ENCODE results near the gene COL4A2. TPM values are rescaled to one million over a fixed set of nuclear protein-coding genes. Genes with fewer than 3 reads are reported as not detected.

Gene COL4A2
- total RNA-seq, 1 donor from 2014 or later = 60.9 TPM

DNA sequence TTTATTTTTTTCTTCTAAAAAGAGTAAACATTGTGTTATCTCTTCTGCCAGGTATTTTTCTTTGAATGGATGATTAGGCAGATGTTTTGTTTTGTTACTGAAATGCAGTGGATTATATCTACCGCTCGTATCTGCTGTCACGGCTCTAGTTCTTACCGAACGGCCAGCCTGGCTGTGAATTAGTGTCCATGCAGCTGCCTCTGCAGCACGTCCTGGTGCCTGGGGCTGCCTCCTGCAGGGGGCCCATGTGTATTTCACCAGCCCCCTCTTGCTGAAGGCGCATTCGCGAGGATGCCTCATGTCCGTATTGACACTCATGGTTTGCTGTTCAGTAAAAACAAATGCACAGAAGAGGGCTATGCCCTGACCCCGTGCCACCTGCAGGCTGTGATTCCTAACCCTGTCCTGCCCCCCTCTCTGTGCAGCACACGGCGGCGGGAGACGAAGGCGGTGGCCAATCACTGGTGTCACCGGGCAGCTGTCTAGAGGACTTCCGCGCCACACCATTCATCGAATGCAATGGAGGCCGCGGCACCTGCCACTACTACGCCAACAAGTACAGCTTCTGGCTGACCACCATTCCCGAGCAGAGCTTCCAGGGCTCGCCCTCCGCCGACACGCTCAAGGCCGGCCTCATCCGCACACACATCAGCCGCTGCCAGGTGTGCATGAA, 204.6 kb downstream of the COL4A2 start:
- H3K4me3 Mint-ChIP-seq (ENCODE audit: unreplicated experiment) = no peak overlapping the region
- H3K4me1 Mint-ChIP-seq (ENCODE audit: low read depth, unreplicated experiment) = peaks cover 8% of the 10 kb centered on the region
- H3K27me3 Mint-ChIP-seq (ENCODE audit: unreplicated experiment) = peaks cover 5% of the 10 kb centered on the region
- peaks cover 8% of the 10 kb centered on the region for H3K9me3 Mint-ChIP-seq (ENCODE audit: unreplicated experiment)
- H3K36me3 Mint-ChIP-seq (ENCODE audit: unreplicated experiment) = no peaks in the 10 kb centered on the region
- H3K27ac Mint-ChIP-seq (ENCODE audit: unreplicated experiment) = no peak overlapping the region
- TF ChIP-seq, protein P1, sequence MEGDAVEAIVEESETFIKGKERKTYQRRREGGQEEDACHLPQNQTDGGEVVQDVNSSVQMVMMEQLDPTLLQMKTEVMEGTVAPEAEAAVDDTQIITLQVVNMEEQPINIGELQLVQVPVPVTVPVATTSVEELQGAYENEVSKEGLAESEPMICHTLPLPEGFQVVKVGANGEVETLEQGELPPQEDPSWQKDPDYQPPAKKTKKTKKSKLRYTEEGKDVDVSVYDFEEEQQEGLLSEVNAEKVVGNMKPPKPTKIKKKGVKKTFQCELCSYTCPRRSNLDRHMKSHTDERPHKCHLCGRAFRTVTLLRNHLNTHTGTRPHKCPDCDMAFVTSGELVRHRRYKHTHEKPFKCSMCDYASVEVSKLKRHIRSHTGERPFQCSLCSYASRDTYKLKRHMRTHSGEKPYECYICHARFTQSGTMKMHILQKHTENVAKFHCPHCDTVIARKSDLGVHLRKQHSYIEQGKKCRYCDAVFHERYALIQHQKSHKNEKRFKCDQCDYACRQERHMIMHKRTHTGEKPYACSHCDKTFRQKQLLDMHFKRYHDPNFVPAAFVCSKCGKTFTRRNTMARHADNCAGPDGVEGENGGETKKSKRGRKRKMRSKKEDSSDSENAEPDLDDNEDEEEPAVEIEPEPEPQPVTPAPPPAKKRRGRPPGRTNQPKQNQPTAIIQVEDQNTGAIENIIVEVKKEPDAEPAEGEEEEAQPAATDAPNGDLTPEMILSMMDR (IDR thresholded peaks at IDR 0.05; ENCODE audit: partially characterized antibody, unreplicated experiment) = no peak
- peak; percentile 35 for DNase-seq

GRCh38 chr13:110512198-110512740, 205.2 kb downstream of the COL4A2 start:
- peaks cover 6% of the 10 kb centered on the region for H3K27me3 Mint-ChIP-seq (ENCODE audit: unreplicated experiment)
- no peak overlapping the region for H3K4me3 Mint-ChIP-seq (ENCODE audit: unreplicated experiment)
- peaks cover 6% of the 10 kb centered on the region for H3K9me3 Mint-ChIP-seq (ENCODE audit: unreplicated experiment)
- no peak overlapping the region for H3K27ac Mint-ChIP-seq (ENCODE audit: unreplicated experiment)
- H3K4me1 Mint-ChIP-seq (ENCODE audit: low read depth, unreplicated experiment) = peaks cover 8% of the 10 kb centered on the region
- no peak for DNase-seq
- no peaks in the 10 kb centered on the region for H3K36me3 Mint-ChIP-seq (ENCODE audit: unreplicated experiment)
- TF ChIP-seq, protein P1 (IDR thresholded peaks at IDR 0.05; ENCODE audit: partially characterized antibody, unreplicated experiment) = no peak

GRCh38 chr13:110516500-110516899, 209.4 kb downstream of the COL4A2 start:
- Mint-ChIP-seq H3K4me1 (ENCODE audit: low read depth, unreplicated experiment) (peaks cover 9% of the 10 kb centered on the region), H3K36me3 (ENCODE audit: unreplicated experiment) (no peaks in the 10 kb centered on the region), H3K9me3 (ENCODE audit: unreplicated experiment) (peaks cover 9% of the 10 kb centered on the region), H3K27me3 (ENCODE audit: unreplicated experiment) (peaks cover 9% of the 10 kb centered on the region), H3K27ac (ENCODE audit: unreplicated experiment) (no peak overlapping the region), H3K4me3 (ENCODE audit: unreplicated experiment) (no peak overlapping the region)
- TF ChIP-seq, protein P1 (IDR thresholded peaks at IDR 0.05; ENCODE audit: partially characterized antibody, unreplicated experiment) = no peak
- no peak for DNase-seq

GRCh38 chr13:110517505-110518225, 210.6 kb downstream of the COL4A2 start:
- Mint-ChIP-seq H3K4me3 (ENCODE audit: unreplicated experiment) (no peak overlapping the region), H3K9me3 (ENCODE audit: unreplicated experiment) (peaks cover 9% of the 10 kb centered on the region), H3K27ac (ENCODE audit: unreplicated experiment) (no peak overlapping the region), H3K27me3 (ENCODE audit: unreplicated experiment) (peaks cover 9% of the 10 kb centered on the region), H3K4me1 (ENCODE audit: low read depth, unreplicated experiment) (peaks cover 8% of the 10 kb centered on the region), H3K36me3 (ENCODE audit: unreplicated experiment) (no peaks in the 10 kb centered on the region)
- no peak for DNase-seq
- TF ChIP-seq, protein P1 (IDR thresholded peaks at IDR 0.05; ENCODE audit: partially characterized antibody, unreplicated experiment) = no peak

DNA sequence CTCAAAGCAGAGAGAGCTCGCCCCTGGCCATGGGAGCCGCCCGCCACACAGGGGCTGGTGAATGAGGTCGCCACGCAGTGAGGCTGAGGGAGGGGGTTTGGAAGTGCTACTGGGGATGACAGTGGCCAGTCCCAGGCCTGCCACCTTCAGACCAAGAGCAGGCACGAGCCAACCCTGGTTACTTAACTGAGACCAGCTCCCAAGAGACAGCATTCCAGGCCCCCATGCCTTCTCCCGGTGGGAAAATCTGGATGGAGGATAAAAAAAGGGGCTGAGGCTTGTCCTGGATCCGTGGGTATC, 211.1 kb downstream of the COL4A2 start:
- Mint-ChIP-seq H3K4me1 (ENCODE audit: low read depth, unreplicated experiment) (peaks cover 8% of the 10 kb centered on the region), H3K4me3 (ENCODE audit: unreplicated experiment) (no peak overlapping the region), H3K27me3 (ENCODE audit: unreplicated experiment) (peaks cover 9% of the 10 kb centered on the region), H3K27ac (ENCODE audit: unreplicated experiment) (no peak overlapping the region), H3K36me3 (ENCODE audit: unreplicated experiment) (no peaks in the 10 kb centered on the region), H3K9me3 (ENCODE audit: unreplicated experiment) (peaks cover 9% of the 10 kb centered on the region)
- TF ChIP-seq, protein P1 (IDR thresholded peaks at IDR 0.05; ENCODE audit: partially characterized antibody, unreplicated experiment) = no peak
- no peak for DNase-seq
